Measurements from ENCODE around the gene SOX10. TPM values are rescaled to one million over a fixed set of nuclear protein-coding genes. Genes with fewer than 3 reads are reported as not detected.

The SOX10 gene
- total RNA-seq, 1 experiment from 2014 or later: not detected

DNA sequence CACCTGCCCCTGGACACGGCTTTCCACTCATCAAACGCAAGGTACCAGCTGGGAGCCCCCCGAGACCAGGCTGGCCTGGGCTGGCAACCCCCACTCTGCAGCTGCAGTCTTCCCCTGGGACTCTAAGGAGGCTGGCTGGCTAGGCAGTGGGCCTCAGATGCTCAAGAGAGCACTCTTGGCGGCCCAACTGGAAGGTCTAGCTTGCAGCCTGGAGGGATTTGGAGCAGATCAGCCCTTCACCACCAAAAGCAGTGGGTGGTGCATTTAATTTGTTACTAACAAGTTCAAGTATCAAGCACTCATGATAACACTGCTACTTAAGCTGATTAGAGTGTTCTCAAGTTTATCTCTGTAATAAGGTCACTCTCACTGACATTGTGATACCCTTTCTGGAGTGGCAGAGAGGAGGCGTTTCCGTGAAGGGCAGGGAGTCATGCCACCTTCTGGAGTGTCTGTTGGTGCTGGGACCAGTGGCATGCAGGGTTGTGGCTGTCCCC, 52.4 kb downstream of the SOX10 start:
- DNase-seq (ENCODE audit: low spot score): no peak

DNA sequence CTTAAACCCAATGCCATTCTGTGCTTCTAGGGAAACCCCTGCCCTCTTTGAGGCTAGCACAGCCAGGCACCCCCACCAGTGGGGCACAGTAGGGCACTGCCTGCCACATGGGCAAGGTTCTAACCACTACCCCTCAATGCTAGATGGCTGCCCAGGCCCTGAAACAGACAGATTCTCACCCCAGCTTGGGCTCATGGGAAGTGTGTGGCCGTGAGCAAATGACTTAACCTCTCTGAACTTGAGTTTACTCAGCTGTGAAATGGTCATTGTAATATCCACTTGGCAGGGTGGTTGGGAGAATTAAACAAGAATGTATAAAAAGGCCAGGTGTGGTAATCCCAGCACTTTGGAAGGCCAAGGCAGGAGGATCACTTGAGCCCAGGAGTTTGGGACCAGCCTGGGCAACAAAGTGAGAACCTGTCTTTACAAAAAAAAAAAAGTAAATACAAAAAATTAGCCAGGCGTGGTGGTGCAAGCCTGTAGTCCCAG, 53.4 kb downstream of the SOX10 start:
- no peak for DNase-seq (ENCODE audit: low spot score)

- peak; percentile 18 for DNase-seq (ENCODE audit: low spot score)
These were observed 53.9 kb downstream of the SOX10 start for GRCh38 chr22:37930270-37930951.

DNA sequence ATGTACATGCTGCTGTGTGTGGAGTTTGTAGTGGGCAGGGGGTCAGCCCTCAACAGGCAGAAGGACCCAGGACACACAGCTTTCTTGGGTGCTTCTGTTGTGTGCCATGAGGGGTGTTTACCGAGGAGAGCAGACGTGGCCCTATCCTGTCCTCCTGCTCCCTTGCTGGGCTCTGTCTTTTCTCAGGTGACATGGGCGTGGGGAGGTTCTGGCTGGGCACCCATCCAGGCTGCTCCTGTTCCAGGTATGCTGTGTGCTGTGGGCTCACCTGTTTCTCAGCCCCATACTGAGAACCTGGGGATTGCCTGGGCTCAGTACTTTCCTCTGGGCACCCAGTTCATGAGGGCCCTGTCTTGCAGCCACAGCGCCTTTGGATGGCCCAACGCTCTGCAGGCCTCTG, 55.0 kb downstream of the SOX10 start:
- DNase-seq (ENCODE audit: low spot score): no peak

DNA sequence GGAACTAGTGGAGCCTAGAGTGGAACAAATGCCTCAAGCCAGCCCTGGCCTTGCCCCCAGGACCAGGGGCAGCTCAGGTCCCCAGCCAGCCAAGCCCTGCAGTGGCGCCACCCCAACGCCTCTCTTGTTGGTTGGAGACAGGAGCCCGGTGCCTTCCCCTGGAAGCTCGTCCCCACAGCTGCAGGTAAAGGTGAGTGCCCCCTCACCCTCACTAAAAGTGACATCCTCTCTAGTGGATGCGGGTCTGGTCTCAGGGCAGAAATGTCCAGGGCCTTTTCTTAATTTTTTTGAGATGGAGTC, 56.8 kb downstream of the SOX10 start:
- no peak for DNase-seq (ENCODE audit: low spot score)

- DNase-seq (ENCODE audit: low spot score): no peak
These were observed 57.4 kb downstream of the SOX10 start for GRCh38 chr22:37926771-37927636.

- DNase-seq (ENCODE audit: low spot score): no peak
These were observed 58.0 kb downstream of the SOX10 start for GRCh38 chr22:37926358-37926757.

- DNase-seq (ENCODE audit: low spot score): no peak
These were observed 58.6 kb downstream of the SOX10 start for GRCh38 chr22:37925767-37926166.

DNA sequence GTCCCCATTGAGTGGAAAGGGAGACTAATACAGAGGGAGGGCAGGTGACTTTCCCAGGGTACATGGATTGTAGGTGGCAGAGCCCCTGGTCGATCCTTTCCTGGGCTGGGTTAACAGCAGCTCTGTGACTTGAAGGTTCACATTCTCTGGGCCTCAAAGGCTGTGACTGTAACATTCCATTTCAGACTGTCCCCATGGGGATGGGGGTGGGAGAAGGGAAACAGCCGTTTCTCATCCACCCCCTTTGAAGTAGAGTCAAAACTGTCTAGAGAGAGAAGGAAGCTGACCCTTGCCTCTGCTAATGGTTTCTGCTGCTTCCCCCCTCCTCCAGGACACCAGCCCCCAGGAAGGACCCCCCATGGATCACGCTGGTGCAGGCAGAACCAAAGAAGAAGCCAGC, 59.0 kb downstream of the SOX10 start:
- no peak for DNase-seq (ENCODE audit: low spot score)

DNA sequence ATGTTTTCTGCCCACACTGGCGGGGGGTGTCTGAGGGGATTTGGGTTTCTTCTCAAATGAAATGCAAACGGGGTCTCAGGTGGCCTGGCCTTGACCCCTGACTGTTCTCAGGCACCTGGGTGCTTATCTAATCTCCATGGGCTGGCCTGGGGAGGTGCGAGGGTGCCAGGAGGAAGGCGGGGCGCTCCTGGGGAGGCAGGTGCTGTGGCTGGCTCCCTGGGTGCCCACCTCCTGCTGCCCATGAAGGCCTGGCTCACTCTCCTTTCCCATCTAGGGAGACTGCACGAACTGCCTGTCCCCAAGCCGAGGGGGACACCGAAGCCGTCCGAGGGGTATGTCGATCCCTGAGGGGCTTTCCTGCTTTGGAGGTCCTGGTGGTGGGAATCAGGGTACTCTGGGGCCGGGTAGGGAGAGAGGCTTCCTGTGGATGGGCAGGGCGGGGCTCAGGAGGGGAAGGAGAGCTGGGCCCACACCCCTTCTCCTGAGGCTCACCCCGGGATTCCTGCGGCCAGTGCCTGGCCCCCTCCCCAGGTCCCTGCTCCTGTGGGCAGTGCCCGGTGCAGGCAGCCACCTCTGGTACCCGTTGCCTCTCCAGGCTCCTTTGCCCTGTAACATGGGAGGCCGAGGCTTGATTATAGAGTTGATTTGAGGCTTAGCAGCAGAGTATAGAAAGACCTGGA, 59.8 kb downstream of the SOX10 start:
- no peak for DNase-seq (ENCODE audit: low spot score)

- DNase-seq (ENCODE audit: low spot score): no peak
These were observed 60.4 kb downstream of the SOX10 start for GRCh38 chr22:37923927-37924326.

Other genes with a start within 250 kb of the SOX10 start
- 8.8 and 11.4 TPM in 2 replicates for gene GCAT, start 176.6 kb downstream of the SOX10 start, total RNA-seq (2014; rRNA removed; shearing (Covaris generic))
- not detected in 2 replicates for gene GALR3, start 161.2 kb downstream of the SOX10 start, total RNA-seq (2014; rRNA removed; shearing (Covaris generic))
- 22.4 and 30.5 TPM in 2 replicates for gene ANKRD54, start 140.2 kb downstream of the SOX10 start, total RNA-seq (2014; rRNA removed; shearing (Covaris generic))
- 161 and 170 TPM in 2 replicates for gene EIF3L, start 135.1 kb downstream of the SOX10 start, total RNA-seq (2014; rRNA removed; shearing (Covaris generic))
- 40.3 and 45.6 TPM in 2 replicates for gene MICALL1, start 78.3 kb downstream of the SOX10 start, total RNA-seq (2014; rRNA removed; shearing (Covaris generic))
- 0.10 TPM in 1 of 2 replicates, not detected in the other for gene C22orf23, start 31.0 kb downstream of the SOX10 start, total RNA-seq (2014; rRNA removed; shearing (Covaris generic))
- gene POLR2F, start 30.9 kb downstream of the SOX10 start, total RNA-seq (2014; rRNA removed; shearing (Covaris generic)): 53.1 and 68.1 TPM in 2 replicates
- 6.5 and 10.7 TPM in 2 replicates for gene PICK1, start 72.8 kb upstream of the SOX10 start, total RNA-seq (2014; rRNA removed; shearing (Covaris generic))
- gene SLC16A8, start 99.6 kb upstream of the SOX10 start, total RNA-seq (2014; rRNA removed; shearing (Covaris generic)): not detected in 2 replicates
- not detected in 2 replicates for gene BAIAP2L2, start 126.1 kb upstream of the SOX10 start, total RNA-seq (2014; rRNA removed; shearing (Covaris generic))
- gene PLA2G6, start 197.3 kb upstream of the SOX10 start, total RNA-seq (2014; rRNA removed; shearing (Covaris generic)): 6.2 and 10.1 TPM in 2 replicates
- gene MAFF, start 217.4 kb upstream of the SOX10 start, total RNA-seq (2014; rRNA removed; shearing (Covaris generic)): 4.7 and 9.9 TPM in 2 replicates

All from A172 (cell line).